HG02981 (cell line): ENCODE measurements around the gene RAB30.
"Not testable (repeated sequence)": the region's sequence is repeated elsewhere in the genome, so short reads cannot be mapped to it uniquely, and the experiment has no call there.

Experiments used
- ATAC-seq: cut with Tn5 transposase; IDR thresholded peaks from one replicate; pipeline ENCODE4 v1.9.1; 2021; ENCODE audit warnings: mild to moderate bottlenecking, moderate library complexity; ENCODE audit not compliant: unreplicated experiment

The RAB30 gene

GRCh38 chr11:82950502-82950901 is 121.2 kb downstream of the RAB30 start:
- not testable (repeated sequence) for ATAC-seq

GRCh38 chr11:82949352-82949751 is 122.3 kb downstream of the RAB30 start:
- ATAC-seq = no peak

DNA sequence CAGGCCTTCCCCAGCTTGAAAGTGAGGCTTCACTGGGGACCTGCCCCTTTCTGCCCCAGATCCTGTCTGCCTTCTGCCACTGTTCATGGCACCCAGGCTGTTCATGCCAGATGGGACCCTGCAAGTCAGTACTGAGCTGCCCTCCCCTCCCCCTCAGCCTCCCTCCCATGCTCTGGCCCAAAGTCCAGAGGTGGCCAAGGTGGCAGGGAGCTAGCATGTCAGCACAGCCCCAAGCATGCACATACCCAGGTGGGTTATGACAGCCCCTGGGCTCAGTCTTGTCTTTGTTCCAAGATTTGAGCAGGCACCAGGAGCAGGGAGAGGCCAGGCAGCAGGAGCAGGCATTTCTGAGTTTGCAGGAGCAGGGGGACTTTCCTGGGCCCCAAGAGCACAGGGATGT is 126.0 kb downstream of the RAB30 start:
- no peak for ATAC-seq

DNA sequence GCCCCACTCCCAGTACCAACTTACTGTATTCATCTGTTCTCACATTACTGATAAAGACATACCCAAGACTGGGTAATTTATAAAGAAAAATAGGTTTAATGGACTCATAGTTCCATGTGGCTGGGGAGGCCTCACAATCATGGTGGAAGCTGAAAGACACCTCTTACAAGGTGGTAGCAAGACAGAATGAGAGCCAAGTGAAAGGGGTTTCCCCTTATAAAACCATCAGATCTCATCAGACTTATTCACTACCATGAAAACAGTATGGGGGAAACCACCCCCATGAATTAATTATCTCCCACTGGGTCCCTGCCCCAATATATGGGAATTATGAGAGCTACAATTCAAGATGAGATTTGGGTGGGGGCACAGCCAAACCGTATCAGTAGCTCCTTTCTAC is 126.7 kb downstream of the RAB30 start:
- not testable (repeated sequence) for ATAC-seq

GRCh38 chr11:82944198-82944597 is 127.5 kb downstream of the RAB30 start:
- ATAC-seq = no peak

DNA sequence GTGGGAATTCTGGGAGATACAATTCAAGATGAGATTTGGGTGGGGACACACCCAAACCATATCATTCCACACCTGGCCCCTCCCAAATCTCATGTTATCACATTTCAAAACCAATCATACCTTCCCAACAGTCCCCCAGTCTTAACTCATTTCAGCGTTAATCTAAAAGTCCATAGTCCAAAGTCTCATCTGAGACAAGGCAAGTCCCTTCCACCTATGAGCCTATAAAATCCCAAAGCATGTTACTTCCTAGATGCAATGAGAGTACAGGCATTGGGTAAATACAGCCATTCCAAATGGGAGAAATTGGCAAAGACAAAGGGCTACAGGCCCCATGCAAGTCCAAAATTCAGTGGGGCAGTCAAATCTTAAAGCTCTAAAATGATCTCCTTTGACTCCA is 128.3 kb downstream of the RAB30 start:
- not testable (repeated sequence) for ATAC-seq

- ATAC-seq = no peak
Observed at GRCh38 chr11:82942376-82942775, 129.3 kb downstream of the RAB30 start.

- ATAC-seq = no peak
Observed at GRCh38 chr11:82939456-82939855, 132.2 kb downstream of the RAB30 start.

DNA sequence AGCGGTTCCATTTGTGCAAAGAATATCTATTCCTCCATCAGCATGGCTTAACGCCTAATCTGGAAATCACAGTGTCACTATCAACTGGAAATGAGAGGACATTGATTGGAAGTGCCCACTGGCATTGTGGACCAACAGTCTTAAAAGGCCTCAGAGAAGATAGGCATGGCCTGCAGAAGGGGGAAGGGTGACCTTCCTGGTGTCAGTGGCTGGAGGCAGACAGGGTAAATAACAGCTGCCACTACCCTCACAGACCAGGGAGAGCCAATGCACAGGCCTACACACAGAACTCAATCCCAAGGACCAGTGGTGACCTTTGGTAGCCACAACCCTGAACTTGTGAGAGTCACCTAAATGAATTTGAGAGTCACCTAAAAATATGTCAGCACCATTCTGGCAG is 134.1 kb downstream of the RAB30 start:
- no peak for ATAC-seq

GRCh38 chr11:82936261-82936660 is 135.4 kb downstream of the RAB30 start:
- ATAC-seq = no peak

GRCh38 chr11:82932564-82932963 is 139.1 kb downstream of the RAB30 start:
- ATAC-seq = no peak

GRCh38 chr11:82930734-82931133 is 141.0 kb downstream of the RAB30 start:
- ATAC-seq = no peak

DNA sequence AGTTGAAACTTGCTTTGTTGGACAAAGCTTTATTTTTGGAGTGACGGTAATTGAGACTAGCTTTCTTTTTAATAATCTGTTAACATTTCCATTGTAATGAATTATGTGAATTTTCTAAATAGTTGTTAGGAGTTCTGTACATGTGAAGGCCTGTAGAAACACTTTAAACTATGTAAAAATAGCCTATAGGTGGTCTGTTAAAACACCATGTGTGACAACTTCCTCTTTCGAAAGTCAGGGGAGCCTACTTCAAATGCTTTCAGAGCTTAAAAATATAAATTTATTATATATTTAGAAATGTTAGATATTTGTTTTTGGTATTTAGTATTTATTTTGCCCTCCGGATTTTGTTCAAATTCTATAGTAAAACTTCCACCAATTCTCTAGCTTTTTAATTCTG is 141.5 kb downstream of the RAB30 start:
- ATAC-seq = no peak

DNA sequence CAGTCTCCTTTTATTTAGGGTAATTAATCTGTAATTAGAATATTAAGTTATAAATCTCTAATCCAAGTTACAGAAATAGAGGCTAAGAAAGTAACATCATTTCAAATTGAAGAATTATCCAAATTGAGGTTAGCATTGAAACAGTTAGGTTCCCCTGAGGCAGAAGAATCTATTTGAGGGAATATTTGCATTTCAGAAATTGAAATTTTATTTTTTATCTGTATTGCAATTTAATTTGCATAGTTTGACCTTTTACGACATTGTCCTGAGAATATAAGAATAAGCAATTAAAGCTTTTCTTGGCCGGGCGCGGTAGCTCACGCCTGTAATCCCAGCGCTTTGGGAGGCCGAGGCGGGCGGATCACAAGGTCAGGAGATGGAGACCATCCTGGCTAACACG is 142.6 kb downstream of the RAB30 start:
- ATAC-seq = no peak

DNA sequence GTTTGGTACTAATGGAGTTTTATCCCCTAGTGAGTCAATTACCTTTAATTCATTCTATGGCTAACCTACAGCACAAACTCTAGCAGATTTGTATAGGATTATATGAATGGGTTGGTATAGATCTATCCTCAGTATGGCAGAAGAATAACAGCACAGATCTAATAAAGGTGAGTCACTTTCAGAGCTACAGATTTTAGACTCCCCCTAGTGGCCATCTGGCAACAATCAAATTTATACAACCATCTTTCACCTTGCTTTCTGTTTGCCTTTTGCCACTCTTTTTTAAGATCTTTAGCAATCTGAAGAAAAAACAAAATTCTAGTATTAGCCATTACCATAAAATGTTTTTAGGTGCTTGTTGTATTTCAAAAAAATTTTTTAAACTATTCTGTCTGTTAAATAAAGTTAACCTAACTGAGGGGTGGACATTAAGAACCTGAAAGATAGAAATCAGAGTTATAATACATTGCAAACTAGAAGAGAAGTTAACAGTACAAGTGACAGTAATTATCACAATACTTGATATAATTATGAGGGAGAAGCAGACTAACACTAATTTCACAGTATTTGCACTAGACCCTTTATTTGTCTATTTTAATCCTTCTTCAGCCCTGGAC is 144.3 kb downstream of the RAB30 start:
- peak; percentile 72 for ATAC-seq

- ATAC-seq = peak; percentile 42
Observed at GRCh38 chr11:82924522-82925224, 147.0 kb downstream of the RAB30 start.
